ENCODE results near the gene SUPT16H. TPM values are rescaled to one million over a fixed set of nuclear protein-coding genes. Genes with fewer than 3 reads are reported as not detected.
A peak's percentile ranks its signal among the peaks of the same experiment; 100 is the strongest.

Gene SUPT16H
- total and polyA plus RNA-seq, 10 of the 15 experiments (the other 5 are each of a cell fraction or from before 2014, with no cell fraction given) = 90.7 to 201 (median 121) TPM

DNA sequence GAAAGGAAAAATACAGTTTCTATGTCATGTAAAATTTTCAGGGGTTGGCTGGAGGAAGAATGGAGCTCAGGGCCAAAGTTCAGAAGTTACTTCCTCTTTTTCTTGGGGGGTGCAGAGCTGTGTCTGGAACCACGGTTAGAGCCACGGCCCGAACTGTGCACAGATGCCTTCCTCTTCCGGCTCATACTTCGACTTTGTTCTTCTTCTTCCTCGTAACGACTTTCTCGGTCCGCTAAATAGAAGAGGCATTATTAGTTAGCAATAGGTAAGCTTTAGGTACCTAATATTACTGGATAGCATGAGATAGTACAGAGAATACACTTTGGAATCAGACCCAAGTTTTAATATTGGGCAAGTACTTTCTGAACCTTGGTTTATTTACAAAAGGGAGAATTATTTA lies 31.2 kb downstream of the SUPT16H start (continued):
- TF ChIP-seq TAF1 (IDR thresholded peaks at IDR 0.05; ENCODE audit: borderline replicate concordance, low read depth, low read length) (no peak), SMAD1 (IDR thresholded peaks at IDR 0.05; ENCODE audit: low read depth, partially characterized antibody) (no peak), USF1 (IDR thresholded peaks at IDR 0.05; ENCODE audit: borderline replicate concordance, extremely low read length, insufficient read depth, low read depth, low read length) (no peak), NR2C1 (IDR thresholded peaks at IDR 0.05) (peak; percentile 69), PAX5 (IDR thresholded peaks at IDR 0.05; ENCODE audit: borderline replicate concordance, low read depth, low read length) (no peak), KDM1A (IDR thresholded peaks at IDR 0.05; ENCODE audit: borderline replicate concordance) (no peak), ZBTB4 (CRISPR knock-in tag; IDR thresholded peaks at IDR 0.05) (no peak), BMI1 (IDR thresholded peaks at IDR 0.05; ENCODE audit: borderline replicate concordance) (no peak), NFXL1 (IDR thresholded peaks at IDR 0.05; ENCODE audit: borderline replicate concordance) (no peak), PAX8 (IDR thresholded peaks at IDR 0.05) (no peak), ZNF274 (IDR thresholded peaks at IDR 0.05; ENCODE audit: insufficient read depth, insufficient read length) (no peak), NR2F1 (conservative IDR thresholded peaks at IDR 0.05) (peak; percentile 46), ATF7 (IDR thresholded peaks at IDR 0.05; ENCODE audit: low read depth) (no peak), ZSCAN29 (IDR thresholded peaks at IDR 0.05) (no peak), NFIC (IDR thresholded peaks at IDR 0.05; ENCODE audit: low read depth, low read length) (no peak), IKZF1 (conservative IDR thresholded peaks at IDR 0.05) (no peak)
- TF ChIP-seq, protein P1, sequence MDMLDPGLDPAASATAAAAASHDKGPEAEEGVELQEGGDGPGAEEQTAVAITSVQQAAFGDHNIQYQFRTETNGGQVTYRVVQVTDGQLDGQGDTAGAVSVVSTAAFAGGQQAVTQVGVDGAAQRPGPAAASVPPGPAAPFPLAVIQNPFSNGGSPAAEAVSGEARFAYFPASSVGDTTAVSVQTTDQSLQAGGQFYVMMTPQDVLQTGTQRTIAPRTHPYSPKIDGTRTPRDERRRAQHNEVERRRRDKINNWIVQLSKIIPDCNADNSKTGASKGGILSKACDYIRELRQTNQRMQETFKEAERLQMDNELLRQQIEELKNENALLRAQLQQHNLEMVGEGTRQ (IDR thresholded peaks at IDR 0.05; ENCODE audit: borderline replicate concordance, low read depth, low read length) = no peak
- TF ChIP-seq, protein P2, sequence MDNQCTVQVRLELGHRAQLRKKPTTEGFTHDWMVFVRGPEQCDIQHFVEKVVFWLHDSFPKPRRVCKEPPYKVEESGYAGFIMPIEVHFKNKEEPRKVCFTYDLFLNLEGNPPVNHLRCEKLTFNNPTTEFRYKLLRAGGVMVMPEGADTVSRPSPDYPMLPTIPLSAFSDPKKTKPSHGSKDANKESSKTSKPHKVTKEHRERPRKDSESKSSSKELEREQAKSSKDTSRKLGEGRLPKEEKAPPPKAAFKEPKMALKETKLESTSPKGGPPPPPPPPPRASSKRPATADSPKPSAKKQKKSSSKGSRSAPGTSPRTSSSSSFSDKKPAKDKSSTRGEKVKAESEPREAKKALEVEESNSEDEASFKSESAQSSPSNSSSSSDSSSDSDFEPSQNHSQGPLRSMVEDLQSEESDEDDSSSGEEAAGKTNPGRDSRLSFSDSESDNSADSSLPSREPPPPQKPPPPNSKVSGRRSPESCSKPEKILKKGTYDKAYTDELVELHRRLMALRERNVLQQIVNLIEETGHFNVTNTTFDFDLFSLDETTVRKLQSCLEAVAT (IDR thresholded peaks at IDR 0.05) = peak; percentile 80
- TF ChIP-seq, protein P3, sequence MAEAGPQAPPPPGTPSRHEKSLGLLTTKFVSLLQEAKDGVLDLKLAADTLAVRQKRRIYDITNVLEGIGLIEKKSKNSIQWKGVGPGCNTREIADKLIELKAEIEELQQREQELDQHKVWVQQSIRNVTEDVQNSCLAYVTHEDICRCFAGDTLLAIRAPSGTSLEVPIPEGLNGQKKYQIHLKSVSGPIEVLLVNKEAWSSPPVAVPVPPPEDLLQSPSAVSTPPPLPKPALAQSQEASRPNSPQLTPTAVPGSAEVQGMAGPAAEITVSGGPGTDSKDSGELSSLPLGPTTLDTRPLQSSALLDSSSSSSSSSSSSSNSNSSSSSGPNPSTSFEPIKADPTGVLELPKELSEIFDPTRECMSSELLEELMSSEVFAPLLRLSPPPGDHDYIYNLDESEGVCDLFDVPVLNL (IDR thresholded peaks at IDR 0.05; ENCODE audit: low read depth, low read length) = no peak
